Skeletal muscle tissue (tissue), 4 donors: Measurements from ENCODE around the gene ZNF324. TPM values are rescaled to one million over a fixed set of nuclear protein-coding genes. Genes with fewer than 3 reads are reported as not detected.
A peak's percentile ranks its signal among the peaks of the same experiment; 100 is the strongest.
"Not testable (repeated sequence)": the region's sequence is repeated elsewhere in the genome, so short reads cannot be mapped to it uniquely, and the experiment has no call there.

Source experiments
- H3K27ac ChIP-seq: one replicate; pipeline ENCODE4 v1.7.0; 2013; ENCODE audit warnings: mild to moderate bottlenecking, low read depth, low read length, inconsistent platforms
- H3K27me3 ChIP-seq, 3 donors: one replicate each; pipeline ENCODE4 v1.7.0; 2013; ENCODE audit warnings: low read length in 3 of 3; ENCODE audit not compliant: control insufficient read depth in 3 of 3, insufficient read depth in 3 of 3
- H3K36me3 ChIP-seq, 3 donors: one replicate each; pipeline ENCODE4 v1.7.0; 2013; ENCODE audit warnings: low read length in 3 of 3; ENCODE audit not compliant: control insufficient read depth in 3 of 3, insufficient read depth in 3 of 3
- H3K4me1 ChIP-seq, 3 donors: one replicate each; pipeline ENCODE4 v1.7.0; 2013; ENCODE audit warnings: low read length in 3 of 3, mild to moderate bottlenecking in 3 of 3; ENCODE audit not compliant: control insufficient read depth in 3 of 3, insufficient read depth in 3 of 3
- H3K4me3 ChIP-seq, 3 donors: one replicate each; pipeline ENCODE4 v1.7.0; 2013; ENCODE audit warnings: low read length in 3 of 3
- H3K9ac ChIP-seq, 3 donors: one replicate each; pipeline ENCODE4 v1.7.0; 2013; ENCODE audit warnings: low read length in 3 of 3, mild to moderate bottlenecking in 3 of 3, moderate library complexity in 2 of 3, low read depth in 1 of 3
- H3K9me3 ChIP-seq, 3 donors: one replicate each; pipeline ENCODE4 v1.7.0; 2013; ENCODE audit warnings: low read length in 3 of 3; ENCODE audit not compliant: control insufficient read depth in 3 of 3
- total RNA-seq: library from RNA; depleted of rRNA; stranded (reverse); fragments of >200 nt; gene quantifications from one replicate; pipeline ENCODE4 v1.2.3, GENCODE V29; 2014
- donor health status: Osteomylitis.

ZNF324 gene
- total RNA-seq, 1 donor from 2014 or later: 9.9 TPM

GRCh38 chr19:58498316-58499020, 31.6 kb downstream of the ZNF324 start:
- Histone ChIP-seq H3K9me3 (no peaks in the 10 kb centered on the region), H3K9ac (peak overlapping the region in 2 of 3 donors; percentile 61 to 70), H3K36me3 (no peaks in the 10 kb centered on the region), H3K4me1 (peaks cover 21 to 27% (median 23%) of the 10 kb centered on the region in 3 donors), H3K27ac (peak overlapping the region; percentile 85), H3K4me3 (peak overlapping the region; percentile 77 to 92 (median 85)), H3K27me3 (no peaks in the 10 kb centered on the region)

GRCh38 chr19:58499021-58499927, 32.4 kb downstream of the ZNF324 start:
- H3K9ac ChIP-seq: peak overlapping the region; percentile 82 to 92 (median 84)
- H3K9me3 ChIP-seq: no peaks in the 10 kb centered on the region
- H3K27me3 ChIP-seq: no peaks in the 10 kb centered on the region
- H3K36me3 ChIP-seq: no peaks in the 10 kb centered on the region
- H3K4me3 ChIP-seq: peak overlapping the region; percentile 85 to 93 (median 92)
- H3K4me1 ChIP-seq: peaks cover 21 to 27% (median 23%) of the 10 kb centered on the region in 3 donors
- peak overlapping the region; percentile 85 for H3K27ac ChIP-seq

- H3K4me1 ChIP-seq: peaks cover 21 to 27% (median 23%) of the 10 kb centered on the region in 3 donors
- H3K9me3 ChIP-seq: no peaks in the 10 kb centered on the region
- H3K4me3 ChIP-seq: peak overlapping the region; percentile 80 to 93 (median 92)
- no peaks in the 10 kb centered on the region for H3K27me3 ChIP-seq
- no peak overlapping the region for H3K27ac ChIP-seq
- no peaks in the 10 kb centered on the region for H3K36me3 ChIP-seq
- peak overlapping the region in 1 of 3 donors; percentile 84 for H3K9ac ChIP-seq
Observed at GRCh38 chr19:58500242-58500641, 33.4 kb downstream of the ZNF324 start.

- not testable (repeated sequence) for H3K27ac ChIP-seq, H3K4me3 ChIP-seq, H3K4me1 ChIP-seq, H3K27me3 ChIP-seq, H3K36me3 ChIP-seq, H3K9me3 ChIP-seq, H3K9ac ChIP-seq
Observed at GRCh38 chr19:58507602-58508223, 40.8 kb downstream of the ZNF324 start.

GRCh38 chr19:58509731-58510083, 42.8 kb downstream of the ZNF324 start:
- Histone ChIP-seq H3K27ac (no peak overlapping the region), H3K27me3 (no peaks in the 10 kb centered on the region), H3K9ac (peak overlapping the region in 1 of 3 donors; percentile 33), H3K4me1 (peaks cover 5 to 8% (median 8%) of the 10 kb centered on the region in 3 donors), H3K4me3 (no peak overlapping the region), H3K36me3 (peaks cover 0 to 2% (median 0%) of the 10 kb centered on the region in 3 donors), H3K9me3 (no peaks in the 10 kb centered on the region)

- Histone ChIP-seq H3K36me3 (peaks cover 0 to 2% (median 0%) of the 10 kb centered on the region in 3 donors), H3K4me1 (peaks cover 8 to 11% (median 10%) of the 10 kb centered on the region in 3 donors), H3K4me3 (no peak overlapping the region), H3K9me3 (no peaks in the 10 kb centered on the region), H3K27ac (no peak overlapping the region), H3K27me3 (no peaks in the 10 kb centered on the region), H3K9ac (peak overlapping the region in 1 of 3 donors; percentile 33)
Observed at GRCh38 chr19:58510084-58510862, 43.4 kb downstream of the ZNF324 start.

GRCh38 chr19:58511353-58512208, 44.7 kb downstream of the ZNF324 start, which contains the start of gene SLC27A5:
TSS of gene SLC27A5 (minus strand) at chr19:58511992. CDS start at chr19:58511955, 37 bp downstream.
- H3K4me3 ChIP-seq: no peak within 1 kb of the TSS

GRCh38 chr19:58513213-58513693, 46.4 kb downstream of the ZNF324 start:
- Histone ChIP-seq H3K9ac (peak overlapping the region in 1 of 3 donors; percentile 56), H3K27me3 (no peaks in the 10 kb centered on the region), H3K4me1 (peaks cover 29 to 35% (median 31%) of the 10 kb centered on the region in 3 donors), H3K4me3 (no peak overlapping the region), H3K27ac (no peak overlapping the region), H3K9me3 (no peaks in the 10 kb centered on the region), H3K36me3 (peaks cover 12 to 18% (median 17%) of the 10 kb centered on the region in 3 donors)

More at GRCh38 chr19:58511353-58512208, 44.7 kb downstream of the ZNF324 start, which contains the start of gene SLC27A5:
- Histone ChIP-seq H3K27me3 (no peaks in the 10 kb centered on the region), H3K9me3 (no peaks in the 10 kb centered on the region), H3K27ac (no peak within 1 kb of the TSS), H3K9ac (no peak within 1 kb of the TSS), H3K36me3 (peaks cover 8 to 9% (median 9%) of the 10 kb centered on the region in 3 donors), H3K4me1 (peaks cover 19 to 21% (median 20%) of the 10 kb centered on the region in 3 donors)
